Memory B cell (primary cell): ENCODE results near the gene BMS1.
A peak's percentile ranks its signal among the peaks of the same experiment; 100 is the strongest.
"Not testable (repeated sequence)": the region's sequence is repeated elsewhere in the genome, so short reads cannot be mapped to it uniquely, and the experiment has no call there.

Source experiments
- ATAC-seq: fragments of 150-1000 bp; cut with Tn5 transposase; 2 replicates; pipeline ENCODE4 v1.10.0; 2021; ENCODE audit warnings: low read depth, mild to moderate bottlenecking, moderate library complexity
- DNase-seq, 2 donors: peaks; one replicate each; pipeline ENCODE4 v3.0.0; 2022; ENCODE audit warnings: low spot score in 2 of 2
- H3K27ac Mint-ChIP-seq: one replicate; pipeline ENCODE4 v1.8.0; 2022; ENCODE audit warnings: mild to moderate bottlenecking, moderate library complexity, mixed read lengths
- H3K27me3 Mint-ChIP-seq: one replicate; pipeline ENCODE4 v1.8.0; 2022; ENCODE audit warnings: mixed read lengths
- H3K36me3 Mint-ChIP-seq: one replicate; pipeline ENCODE4 v1.8.0; 2022; ENCODE audit warnings: mild to moderate bottlenecking, mixed read lengths
- H3K4me1 Mint-ChIP-seq: one replicate; pipeline ENCODE4 v1.8.0; 2022; ENCODE audit warnings: mixed read lengths
- H3K4me3 Mint-ChIP-seq: one replicate; pipeline ENCODE4 v1.8.0; 2022; ENCODE audit warnings: mild to moderate bottlenecking, moderate library complexity, mixed read lengths
- H3K9me3 Mint-ChIP-seq: one replicate; pipeline ENCODE4 v1.8.0; 2022; ENCODE audit warnings: mixed read lengths

Gene BMS1

GRCh38 chr10:42860016-42860415 is 77.4 kb downstream of the BMS1 start:
- H3K9me3 Mint-ChIP-seq, DNase-seq, H3K27ac Mint-ChIP-seq, H3K4me1 Mint-ChIP-seq, H3K36me3 Mint-ChIP-seq, ATAC-seq, H3K4me3 Mint-ChIP-seq: not testable (repeated sequence)
- peaks cover 20% of the 10 kb centered on the region for H3K27me3 Mint-ChIP-seq

- not testable (repeated sequence) for DNase-seq, H3K4me1 Mint-ChIP-seq, H3K9me3 Mint-ChIP-seq, ATAC-seq, H3K27ac Mint-ChIP-seq, H3K36me3 Mint-ChIP-seq, H3K4me3 Mint-ChIP-seq
- H3K27me3 Mint-ChIP-seq: peaks cover 26% of the 10 kb centered on the region
Measured at GRCh38 chr10:42862801-42863200, 80.2 kb downstream of the BMS1 start.

GRCh38 chr10:42864575-42864974 is 82.0 kb downstream of the BMS1 start:
- Mint-ChIP-seq H3K27me3 (peaks cover 24% of the 10 kb centered on the region), H3K36me3 (no peaks in the 10 kb centered on the region), H3K4me1 (no peaks in the 10 kb centered on the region), H3K4me3 (no peak overlapping the region), H3K9me3 (no peaks in the 10 kb centered on the region), H3K27ac (no peak overlapping the region)
- ATAC-seq: no peak
- no peak for DNase-seq

GRCh38 chr10:42865716-42866114 is 83.1 kb downstream of the BMS1 start:
- no peaks in the 10 kb centered on the region for H3K9me3 Mint-ChIP-seq
- no peak for ATAC-seq
- no peaks in the 10 kb centered on the region for H3K4me1 Mint-ChIP-seq
- no peaks in the 10 kb centered on the region for H3K36me3 Mint-ChIP-seq
- H3K27ac Mint-ChIP-seq: no peak overlapping the region
- DNase-seq: no peak
- peaks cover 26% of the 10 kb centered on the region for H3K27me3 Mint-ChIP-seq
- H3K4me3 Mint-ChIP-seq: no peak overlapping the region

GRCh38 chr10:42866115-42866995 is 83.8 kb downstream of the BMS1 start:
- Mint-ChIP-seq H3K4me1 (no peaks in the 10 kb centered on the region), H3K4me3 (peak overlapping the region; percentile 52), H3K27me3 (peaks cover 26% of the 10 kb centered on the region), H3K36me3 (no peaks in the 10 kb centered on the region), H3K9me3 (no peaks in the 10 kb centered on the region), H3K27ac (no peak overlapping the region)
- DNase-seq: peak in 1 of 2 donors; percentile 38
- no peak for ATAC-seq

GRCh38 chr10:42867571-42867970 is 85.0 kb downstream of the BMS1 start:
- ATAC-seq (no peak), DNase-seq (no peak)
- Mint-ChIP-seq H3K4me1 (no peaks in the 10 kb centered on the region), H3K9me3 (no peaks in the 10 kb centered on the region), H3K4me3 (no peak overlapping the region), H3K36me3 (no peaks in the 10 kb centered on the region), H3K27me3 (peaks cover 28% of the 10 kb centered on the region), H3K27ac (no peak overlapping the region)

- no peak for DNase-seq
- ATAC-seq: no peak
- H3K27ac Mint-ChIP-seq: no peak overlapping the region
- H3K9me3 Mint-ChIP-seq: no peaks in the 10 kb centered on the region
- no peak overlapping the region for H3K4me3 Mint-ChIP-seq
- no peaks in the 10 kb centered on the region for H3K36me3 Mint-ChIP-seq
- peaks cover 23% of the 10 kb centered on the region for H3K27me3 Mint-ChIP-seq
- no peaks in the 10 kb centered on the region for H3K4me1 Mint-ChIP-seq
Measured at GRCh38 chr10:42868530-42868929, 85.9 kb downstream of the BMS1 start.

- no peaks in the 10 kb centered on the region for H3K36me3 Mint-ChIP-seq
- no peaks in the 10 kb centered on the region for H3K4me1 Mint-ChIP-seq
- DNase-seq: no peak
- ATAC-seq: no peak
- no peak overlapping the region for H3K27ac Mint-ChIP-seq
- H3K4me3 Mint-ChIP-seq: no peak overlapping the region
- H3K9me3 Mint-ChIP-seq: no peaks in the 10 kb centered on the region
- peaks cover 14% of the 10 kb centered on the region for H3K27me3 Mint-ChIP-seq
Measured at GRCh38 chr10:42869977-42870350, 87.4 kb downstream of the BMS1 start.

GRCh38 chr10:42871138-42871641 is 88.6 kb downstream of the BMS1 start:
- H3K27me3 Mint-ChIP-seq: peaks cover 13% of the 10 kb centered on the region
- H3K9me3 Mint-ChIP-seq, H3K36me3 Mint-ChIP-seq, H3K27ac Mint-ChIP-seq, DNase-seq, H3K4me1 Mint-ChIP-seq, ATAC-seq, H3K4me3 Mint-ChIP-seq: not testable (repeated sequence)

- Mint-ChIP-seq H3K36me3 (no peaks in the 10 kb centered on the region), H3K4me1 (no peaks in the 10 kb centered on the region), H3K27ac (no peak overlapping the region), H3K9me3 (no peaks in the 10 kb centered on the region), H3K4me3 (no peak overlapping the region), H3K27me3 (peaks cover 13% of the 10 kb centered on the region)
- DNase-seq (no peak), ATAC-seq (no peak)
Measured at GRCh38 chr10:42871823-42872222, 89.2 kb downstream of the BMS1 start.

- H3K9me3 Mint-ChIP-seq: no peaks in the 10 kb centered on the region
- DNase-seq (no peak), ATAC-seq (no peak)
- no peak overlapping the region for H3K4me3 Mint-ChIP-seq
- H3K4me1 Mint-ChIP-seq: no peaks in the 10 kb centered on the region
- no peak overlapping the region for H3K27ac Mint-ChIP-seq
- peaks cover 7% of the 10 kb centered on the region for H3K27me3 Mint-ChIP-seq
- no peaks in the 10 kb centered on the region for H3K36me3 Mint-ChIP-seq
Measured at GRCh38 chr10:42872865-42873435, 90.4 kb downstream of the BMS1 start.

GRCh38 chr10:42874713-42875387 is 92.3 kb downstream of the BMS1 start:
- Mint-ChIP-seq H3K9me3 (no peaks in the 10 kb centered on the region), H3K4me1 (no peaks in the 10 kb centered on the region), H3K36me3 (no peaks in the 10 kb centered on the region), H3K27ac (no peak overlapping the region), H3K27me3 (peaks cover 6% of the 10 kb centered on the region), H3K4me3 (no peak overlapping the region)
- ATAC-seq: no peak
- DNase-seq: no peak

GRCh38 chr10:42875388-42875755 is 92.8 kb downstream of the BMS1 start:
- Mint-ChIP-seq H3K9me3 (peaks cover 3% of the 10 kb centered on the region), H3K4me1 (no peaks in the 10 kb centered on the region), H3K27ac (no peak overlapping the region), H3K36me3 (no peaks in the 10 kb centered on the region), H3K27me3 (peaks cover 6% of the 10 kb centered on the region), H3K4me3 (no peak overlapping the region)
- no peak for ATAC-seq
- DNase-seq: no peak

GRCh38 chr10:42875798-42876341 is 93.3 kb downstream of the BMS1 start:
- H3K27me3 Mint-ChIP-seq: peaks cover 6% of the 10 kb centered on the region
- no peak for ATAC-seq
- H3K27ac Mint-ChIP-seq: no peak overlapping the region
- peaks cover 3% of the 10 kb centered on the region for H3K9me3 Mint-ChIP-seq
- H3K36me3 Mint-ChIP-seq: no peaks in the 10 kb centered on the region
- H3K4me1 Mint-ChIP-seq: no peaks in the 10 kb centered on the region
- no peak for DNase-seq
- H3K4me3 Mint-ChIP-seq: no peak overlapping the region
